Activated CD4-positive, alpha-beta T cell treated with anti-CD3 and anti-CD28 coated beads, Interleukin-2, Interleukin-6, amounts not matched to agents 100 ng/mL and 50 ng/mL, durations not matched to agents 16 hours and 8 hours (primary cell): ENCODE measurements around the gene COL5A2.
A peak's percentile ranks its signal among the peaks of the same experiment; 100 is the strongest.

Experiments
- DNase-seq: peaks from one replicate; pipeline ENCODE4 v3.0.0-alpha.2; 2020

The COL5A2 gene

GRCh38 chr2:189046320-189046719 is 133.2 kb downstream of the COL5A2 start:
- no peak for DNase-seq

GRCh38 chr2:189045836-189046235 is 133.7 kb downstream of the COL5A2 start:
- DNase-seq: no peak

- no peak for DNase-seq
Measured at GRCh38 chr2:189037518-189037917, 142.0 kb downstream of the COL5A2 start.

- DNase-seq: peak; percentile 8
Measured at GRCh38 chr2:189024901-189025618, 154.5 kb downstream of the COL5A2 start.

DNA sequence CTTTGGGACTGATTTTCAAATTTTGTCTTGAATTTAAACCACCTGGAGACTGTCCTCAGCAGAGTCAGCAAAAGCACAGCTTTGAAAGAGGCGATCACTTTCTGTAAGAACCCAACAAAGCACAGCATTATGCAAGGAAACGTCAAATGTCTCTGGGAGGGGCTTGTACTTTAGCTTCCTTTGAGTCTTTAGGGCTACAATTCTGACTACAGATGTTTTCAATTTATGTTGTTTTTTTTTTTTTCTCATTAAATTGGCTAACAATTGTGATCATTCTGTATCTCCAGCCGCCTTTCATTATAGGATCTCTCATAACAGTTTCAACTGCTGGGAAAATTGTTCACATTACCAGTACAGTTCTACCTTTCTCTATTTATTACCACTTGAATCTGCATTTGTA is 157.1 kb downstream of the COL5A2 start:
- DNase-seq: no peak

GRCh38 chr2:189022053-189022481 is 157.5 kb downstream of the COL5A2 start:
- no peak for DNase-seq

DNA sequence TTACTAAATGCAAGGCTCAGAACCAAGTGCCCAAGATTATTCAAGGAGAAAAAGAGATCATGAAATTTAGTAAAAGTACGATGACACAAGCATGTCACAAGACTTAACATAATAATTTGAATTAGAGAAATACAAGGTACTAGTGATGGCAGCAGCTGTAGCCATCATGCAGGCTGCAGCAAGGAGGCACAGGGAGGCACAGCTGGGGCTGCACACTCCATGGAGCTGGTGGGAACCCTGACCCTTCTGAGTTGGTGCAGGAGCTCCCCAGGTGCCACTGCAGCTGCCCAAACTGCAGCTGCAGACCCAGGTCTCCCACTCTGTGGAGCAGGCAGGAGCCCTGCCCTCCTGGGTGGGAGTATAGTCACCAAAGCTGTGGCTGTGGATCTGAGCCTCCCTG is 159.4 kb downstream of the COL5A2 start:
- no peak for DNase-seq

GRCh38 chr2:189018631-189019030 is 160.9 kb downstream of the COL5A2 start:
- no peak for DNase-seq

DNA sequence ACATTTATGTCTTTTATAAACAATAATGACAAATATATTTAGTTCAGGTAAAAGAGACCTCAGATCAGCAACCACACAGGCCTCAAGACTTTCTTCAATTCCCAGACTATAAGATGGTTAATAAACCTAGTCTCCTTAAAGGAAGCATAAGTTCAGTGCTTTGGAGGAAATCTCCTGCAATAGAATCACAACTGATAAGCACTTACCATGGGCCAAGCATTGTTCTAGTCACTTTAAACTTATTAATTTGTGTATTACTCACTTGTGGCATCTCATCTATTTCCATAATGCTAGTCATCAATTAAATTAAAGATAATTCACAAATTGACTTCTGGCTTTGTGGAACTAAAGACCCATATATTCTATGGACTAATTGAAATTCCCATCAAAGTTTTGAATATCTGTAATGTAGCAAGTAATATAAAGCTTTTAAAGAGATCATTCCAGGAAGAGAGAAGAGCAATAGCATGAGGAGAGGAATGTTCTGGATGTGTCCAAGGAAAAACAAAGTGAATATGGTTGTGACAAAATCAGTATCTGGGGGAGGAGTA is 163.2 kb downstream of the COL5A2 start:
- DNase-seq: no peak

DNA sequence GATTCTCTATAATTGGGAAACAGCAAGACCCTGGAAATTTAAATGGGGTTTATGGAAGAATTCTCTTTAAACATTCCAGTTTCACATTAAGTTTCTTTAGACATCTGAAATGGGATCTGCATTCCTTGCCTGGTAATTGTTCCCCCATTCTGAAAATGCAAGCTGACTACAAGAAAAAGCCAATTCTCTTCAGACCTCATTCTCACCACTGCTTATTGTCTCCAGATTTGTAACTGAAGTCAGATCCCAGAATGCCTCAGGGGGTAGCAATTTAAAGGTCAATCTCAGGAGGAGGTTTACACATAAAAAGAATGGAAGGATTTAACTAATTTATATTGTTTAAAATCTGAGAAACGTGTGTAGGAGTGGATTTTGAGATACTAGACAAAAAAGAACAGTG is 164.2 kb downstream of the COL5A2 start:
- DNase-seq: no peak

DNA sequence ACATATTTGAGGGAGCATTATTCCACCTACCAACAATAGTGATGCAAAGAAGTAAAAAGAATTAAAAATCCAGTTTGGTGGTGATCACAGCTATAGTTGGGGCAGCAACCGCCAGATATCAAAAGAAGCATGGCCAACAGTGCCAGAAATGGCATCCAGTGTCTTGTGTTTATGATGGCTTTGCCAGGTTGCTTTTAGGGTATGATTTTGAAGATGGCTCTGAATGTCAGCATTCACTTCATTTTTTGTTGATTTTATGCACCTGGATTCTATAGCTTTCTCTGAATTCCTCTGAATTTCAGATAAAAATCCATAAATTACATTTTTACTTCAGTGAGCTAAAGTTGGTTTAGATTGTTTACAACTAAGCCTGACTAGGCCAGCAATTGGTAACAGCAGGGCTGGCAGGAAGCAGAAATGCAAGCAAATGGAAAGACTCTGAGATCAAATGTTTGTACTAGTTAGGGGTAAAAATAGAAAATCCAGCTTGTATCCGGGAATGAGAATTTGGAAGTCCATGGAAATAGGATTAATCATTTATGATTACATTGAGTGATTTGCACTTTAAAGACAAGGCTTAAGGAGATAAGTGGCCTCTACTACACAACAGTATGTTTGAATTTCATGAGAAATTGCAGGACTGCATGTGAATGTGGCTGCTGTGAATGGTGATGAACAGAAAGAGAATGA is 165.0 kb downstream of the COL5A2 start:
- no peak for DNase-seq

DNA sequence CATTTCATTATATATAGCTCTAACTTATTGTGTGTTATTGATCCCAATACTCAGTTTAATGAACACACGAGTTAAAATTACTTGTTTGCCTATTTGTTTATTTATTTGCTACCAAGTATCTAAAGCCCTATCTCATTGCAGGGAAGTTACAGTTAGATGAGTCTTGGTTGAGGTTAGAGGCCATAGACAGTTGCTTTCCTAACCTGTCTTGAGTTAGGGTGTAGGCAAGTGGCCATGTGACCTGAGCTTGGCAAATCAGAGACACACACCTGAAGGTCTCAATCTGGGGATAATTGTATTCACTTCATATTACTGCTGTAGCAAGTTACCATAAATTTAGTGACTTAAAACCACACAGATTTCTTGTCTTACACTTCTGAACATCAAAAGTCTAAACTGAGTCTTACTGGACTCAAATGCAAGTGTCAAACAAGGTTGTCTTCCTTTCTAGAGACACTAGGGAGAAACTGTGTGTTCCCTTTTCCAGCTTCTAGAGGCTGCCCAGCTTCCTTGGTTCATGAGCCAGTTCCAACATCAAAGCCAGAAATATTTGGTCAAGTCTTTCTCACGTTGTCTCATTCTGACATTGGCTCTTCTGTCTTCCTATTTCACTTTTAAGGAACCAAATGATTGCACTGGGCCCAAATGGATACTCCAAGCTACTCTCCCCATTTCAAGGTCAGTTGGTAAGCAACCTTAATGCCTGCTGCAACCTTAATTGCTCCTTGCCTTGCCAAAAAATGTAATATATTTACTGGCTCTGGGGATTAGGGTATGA is 165.7 kb downstream of the COL5A2 start:
- DNase-seq: no peak

- no peak for DNase-seq
Measured at GRCh38 chr2:189013031-189013430, 166.5 kb downstream of the COL5A2 start.

DNA sequence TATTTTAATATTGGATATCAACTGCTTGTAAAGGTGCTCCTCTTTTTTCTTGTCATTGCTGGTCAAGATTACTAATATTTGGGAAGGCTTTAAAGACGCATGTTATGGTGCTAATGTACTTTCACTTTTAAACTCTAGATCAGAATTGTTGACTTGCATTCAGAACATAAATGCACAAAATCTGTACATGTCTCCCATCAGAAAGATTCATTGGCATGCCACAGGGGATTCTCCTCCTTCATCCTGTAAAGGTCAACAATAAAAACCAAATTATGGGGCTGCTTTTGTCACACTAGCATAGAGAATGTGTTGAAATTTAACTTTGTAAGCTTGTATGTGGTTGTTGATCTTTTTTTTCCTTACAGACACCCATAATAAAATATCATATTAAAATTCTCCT is 167.2 kb downstream of the COL5A2 start:
- no peak for DNase-seq

DNA sequence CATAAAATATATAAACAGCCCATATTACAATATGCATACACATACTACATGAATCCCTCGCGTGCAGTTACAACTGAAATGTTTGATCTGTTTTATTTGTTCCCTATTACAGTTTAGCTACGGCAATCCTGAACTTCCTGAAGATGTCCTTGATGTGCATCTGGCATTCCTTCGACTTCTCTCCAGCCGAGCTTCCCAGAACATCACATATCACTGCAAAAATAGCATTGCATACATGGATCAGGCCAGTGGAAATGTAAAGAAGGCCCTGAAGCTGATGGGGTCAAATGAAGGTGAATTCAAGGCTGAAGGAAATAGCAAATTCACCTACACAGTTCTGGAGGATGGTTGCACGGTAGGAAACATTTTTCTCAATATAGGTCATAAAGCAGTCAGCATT is 169.0 kb downstream of the COL5A2 start:
- no peak for DNase-seq

DNA sequence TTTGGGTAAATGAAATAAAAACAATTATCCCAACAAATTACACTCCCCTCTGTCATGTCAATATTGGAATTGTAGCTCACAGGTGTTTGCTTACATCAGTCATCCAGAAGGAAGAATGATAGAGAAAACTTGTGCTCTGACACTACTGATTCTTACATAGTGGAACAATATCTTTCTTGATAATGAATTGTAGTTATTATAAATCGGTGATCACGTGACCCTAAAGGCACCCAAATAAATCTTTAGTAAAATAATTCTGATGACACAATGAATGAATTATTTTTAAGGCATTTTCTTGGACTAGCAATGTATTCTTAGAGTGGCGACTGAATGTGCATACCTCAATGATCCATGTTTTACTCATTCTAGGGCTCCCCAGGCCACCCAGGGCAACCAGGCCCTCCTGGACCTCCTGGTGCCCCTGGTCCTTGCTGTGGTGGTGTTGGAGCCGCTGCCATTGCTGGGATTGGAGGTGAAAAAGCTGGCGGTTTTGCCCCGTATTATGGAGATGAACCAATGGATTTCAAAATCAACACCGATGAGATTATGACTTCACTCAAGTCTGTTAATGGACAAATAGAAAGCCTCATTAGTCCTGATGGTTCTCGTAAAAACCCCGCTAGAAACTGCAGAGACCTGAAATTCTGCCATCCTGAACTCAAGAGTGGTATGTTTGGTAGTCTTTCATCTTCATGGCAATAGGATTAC is 170.9 kb downstream of the COL5A2 start:
- DNase-seq: no peak

GRCh38 chr2:189002079-189002478 is 177.5 kb downstream of the COL5A2 start:
- DNase-seq: no peak

GRCh38 chr2:189000221-189000620 is 179.3 kb downstream of the COL5A2 start:
- DNase-seq: no peak

- no peak for DNase-seq
Measured at GRCh38 chr2:188997263-188997662, 182.3 kb downstream of the COL5A2 start.

DNA sequence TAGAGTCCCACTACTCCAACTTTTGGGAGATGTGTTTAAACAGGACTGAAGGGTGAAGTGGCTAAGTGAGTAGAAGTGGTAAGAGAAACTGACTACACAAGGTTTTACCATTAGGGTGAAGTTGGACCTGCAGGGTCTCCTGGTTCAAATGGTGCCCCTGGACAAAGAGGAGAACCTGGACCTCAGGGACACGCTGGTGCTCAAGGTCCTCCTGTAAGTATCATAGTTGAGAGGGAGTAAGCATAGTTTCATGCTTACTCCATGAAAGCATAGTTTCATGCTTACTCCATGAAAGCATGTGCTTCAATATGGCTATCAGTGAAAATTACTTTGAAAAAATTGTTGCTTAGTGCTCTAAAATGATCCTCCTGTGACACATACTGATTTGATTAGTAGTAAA is 186.3 kb downstream of the COL5A2 start:
- no peak for DNase-seq

- no peak for DNase-seq
Measured at GRCh38 chr2:188986839-188987238, 192.7 kb downstream of the COL5A2 start.

GRCh38 chr2:188984680-188985079 is 194.9 kb downstream of the COL5A2 start:
- no peak for DNase-seq

DNA sequence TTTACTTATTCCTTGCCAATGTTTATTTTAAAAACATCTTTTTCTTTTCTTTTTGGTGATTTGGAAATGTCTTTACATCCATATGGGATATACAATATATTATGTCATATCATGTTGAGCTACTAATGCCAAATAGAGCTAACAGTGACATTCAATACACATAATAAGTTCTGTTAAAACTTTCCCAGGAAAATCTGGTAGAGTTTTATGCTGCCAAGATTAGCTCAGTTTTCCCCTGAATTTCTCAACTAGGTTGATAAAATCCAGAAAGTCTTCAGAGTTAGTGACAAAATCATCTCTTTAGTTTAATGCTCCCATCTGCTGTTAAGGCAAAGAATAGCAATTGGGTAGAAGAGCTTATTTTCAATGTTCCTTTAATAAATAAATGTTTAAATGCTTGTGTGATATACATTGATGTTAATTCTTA is 195.5 kb downstream of the COL5A2 start:
- DNase-seq: no peak
